OCI-LY7 (cell line): ENCODE measurements around the gene KYAT1. TPM values are rescaled to one million over a fixed set of nuclear protein-coding genes. Genes with fewer than 3 reads are reported as not detected.

Source experiments
- BruUV-seq: library from RNA; stranded (reverse); fragments of 400-500 nt; replicated peaks from 2 replicates; lab custom pipeline; 2021; lab: Mats Ljungman, UMichigan
- CTCF ChIA-PET: fragments of 300-600 bp; sonication (Branson Sonifier 250); formaldehyde crosslinking; loops from one replicate; lab custom pipeline; 2022; ENCODE audit warnings: antibody characterized with exemption; ENCODE audit not compliant: unreplicated experiment; lab: Charles Lee
- POLR2A ChIA-PET: fragments of 300-600 bp; sonication (Branson Sonifier 250); formaldehyde crosslinking; loops from one replicate; lab custom pipeline; 2022; ENCODE audit warnings: antibody characterized with exemption; lab: Charles Lee
- DNase-seq: peaks from one replicate; pipeline ENCODE4 v3.0.0-alpha.2; 2015; ENCODE audit warnings: low spot score
- H2AFZ ChIP-seq: fragments of 200-600 bp; sonication (generic), shearing (Covaris generic); 2 replicates; pipeline ENCODE4 v1.6.1; 2014; ENCODE audit warnings: mild to moderate bottlenecking, antibody characterized with exemption, low read length, moderate library complexity
- H3K27ac ChIP-seq: fragments of 200-600 bp; sonication (generic); 2 replicates; pipeline ENCODE4 v1.5.1; 2014; ENCODE audit warnings: mixed run types, low read depth, mild to moderate bottlenecking, moderate library complexity, low read length, inconsistent platforms; ENCODE audit not compliant: poor library complexity, severe bottlenecking
- H3K36me3 ChIP-seq: fragments of 200-600 bp; sonication (generic); 2 replicates; pipeline ENCODE4 v1.6.1; 2014; ENCODE audit warnings: mild to moderate bottlenecking, antibody characterized with exemption, low read length, moderate library complexity, mixed read lengths; ENCODE audit not compliant: insufficient read depth
- H3K4me1 ChIP-seq: fragments of 200-600 bp; sonication (generic); 2 replicates; pipeline ENCODE4 v1.5.1; 2014; ENCODE audit warnings: mild to moderate bottlenecking, low read length; ENCODE audit not compliant: insufficient read depth, poor library complexity, severe bottlenecking
- H3K4me2 ChIP-seq: fragments of 200-600 bp; sonication (generic); 2 replicates; pipeline ENCODE4 v1.6.1; 2014; ENCODE audit warnings: mild to moderate bottlenecking, low read length
- H3K4me3 ChIP-seq: fragments of 200-600 bp; sonication (generic); 2 replicates; pipeline ENCODE4 v1.5.1; 2014; ENCODE audit warnings: mild to moderate bottlenecking, low read depth, low read length; ENCODE audit not compliant: poor library complexity, severe bottlenecking
- H3K79me2 ChIP-seq: fragments of 200-600 bp; sonication (generic); 2 replicates; pipeline ENCODE4 v1.6.1; 2016; ENCODE audit warnings: low read depth, mild to moderate bottlenecking, low read length, moderate library complexity, mixed read lengths; ENCODE audit not compliant: insufficient read depth
- H3K9me2 ChIP-seq: fragments of 200-600 bp; sonication (generic); 2 replicates; pipeline ENCODE4 v1.6.1; 2016; ENCODE audit warnings: mild to moderate bottlenecking, low read length, mixed read lengths; ENCODE audit not compliant: insufficient read depth
- H3K9me3 ChIP-seq: fragments of 200-600 bp; sonication (generic); 2 replicates; pipeline ENCODE4 v1.6.1; 2014; ENCODE audit warnings: mild to moderate bottlenecking, mixed run types, low read length, mixed read lengths
- H4K20me1 ChIP-seq: fragments of 200-600 bp; sonication (generic); 2 replicates; pipeline ENCODE4 v1.6.1; 2014; ENCODE audit warnings: mild to moderate bottlenecking, antibody characterized with exemption, low read length, moderate library complexity, mixed read lengths; ENCODE audit not compliant: insufficient read depth
- CTCF ChIP-seq: fragments of 200-600 bp; sonication (generic); conservative IDR thresholded peaks from 2 replicates; pipeline ENCODE4 v1.5.1; 2014; ENCODE audit warnings: mild to moderate bottlenecking, antibody characterized with exemption, low read length, moderate library complexity, mixed read lengths
- EZH2phosphoT487 ChIP-seq: fragments of 200-600 bp; sonication (generic); IDR thresholded peaks from 2 replicates; pipeline ENCODE4 v1.6.1; 2018; ENCODE audit warnings: low read depth, borderline replicate concordance, mild to moderate bottlenecking, mixed run types, antibody characterized with exemption, low read length, moderate library complexity, mixed read lengths
- intact Hi-C: fragments of 100-400 bp; cut with micrococcal nuclease; formaldehyde crosslinking; loops from one replicate; pipeline ENCODE4 v1.10.0; 2022; ENCODE audit not compliant: unreplicated experiment
- total RNA-seq, 2 experiments: library from RNA; depleted of rRNA in 1 of 2; stranded (reverse); fragments of >200 nt in 1 of 2; shearing (Covaris generic) in 1 of 2; gene quantifications; 2 replicates each; pipeline ENCODE4 v1.2.3, GENCODE V29; 2014 to 2022

KYAT1 gene
- total RNA-seq, 2 experiments from 2014 or later = 28.3 to 44.7 TPM

DNA sequence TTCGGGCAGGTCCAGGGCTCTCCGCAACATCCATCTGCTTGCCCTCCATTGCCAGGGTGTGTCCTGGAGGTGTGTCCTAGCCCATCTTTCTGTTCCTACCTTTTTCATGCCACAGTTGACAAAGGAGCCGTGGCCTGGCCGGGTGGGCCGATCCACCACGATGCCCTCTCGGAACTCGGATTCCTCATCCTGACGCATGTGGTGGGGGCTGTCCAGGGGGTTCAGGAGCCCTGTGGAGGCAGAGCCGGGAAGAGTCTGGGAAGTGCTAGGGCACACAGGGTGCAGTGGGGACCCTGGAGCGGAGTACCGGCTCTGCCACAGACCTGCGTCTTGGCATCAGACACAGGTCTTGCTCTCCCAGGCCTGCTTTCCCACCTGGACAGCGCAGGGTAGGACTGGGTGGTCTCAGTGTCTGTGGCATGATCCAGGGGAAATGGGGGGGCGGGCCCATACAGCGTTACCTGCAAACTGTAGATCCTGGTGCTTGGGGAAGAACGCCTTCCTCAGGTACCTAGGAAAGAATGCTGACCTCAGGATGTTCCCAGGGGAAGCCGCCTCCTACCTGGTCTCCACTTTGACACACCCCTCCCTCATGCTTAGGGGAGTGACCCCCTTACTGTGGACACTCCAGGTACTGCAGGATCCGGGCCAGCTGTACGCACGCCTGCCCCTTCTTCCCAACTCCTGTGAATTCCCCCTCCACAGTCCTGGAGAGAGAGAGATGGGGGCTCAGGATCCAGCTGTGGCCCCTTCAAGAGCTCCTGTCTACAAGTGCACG, 55.6 kb downstream of the KYAT1 start:
- Histone ChIP-seq H3K9me2 (no peaks in the 10 kb centered on the region), H3K4me2 (no peak overlapping the region), H3K4me3 (no peak overlapping the region), H3K9me3 (no peaks in the 10 kb centered on the region), H3K27ac (no peak overlapping the region), H3K4me1 (peaks cover 15% of the 10 kb centered on the region), H2AFZ (no peak overlapping the region), H3K36me3 (peaks cover 69% of the 10 kb centered on the region), H3K79me2 (peaks cover 15% of the 10 kb centered on the region; the same call in 1 of the 2 replicates), H4K20me1 (no peaks in the 10 kb centered on the region)
- no peak for DNase-seq
- ChIA-PET POLR2A (interaction anchor here (0.6 to 1.4 kb wide), 3 partner anchors 8 to 139 kb away, joined by 3 to 6 read pairs (median 4); no protein-coding TSS in a partner anchor), CTCF (no interaction called here)
- BruUV-seq = no TSS peak
- intact Hi-C loops = no loop called here
- TF ChIP-seq CTCF (no peak), EZH2phosphoT487 (no peak)

DNA sequence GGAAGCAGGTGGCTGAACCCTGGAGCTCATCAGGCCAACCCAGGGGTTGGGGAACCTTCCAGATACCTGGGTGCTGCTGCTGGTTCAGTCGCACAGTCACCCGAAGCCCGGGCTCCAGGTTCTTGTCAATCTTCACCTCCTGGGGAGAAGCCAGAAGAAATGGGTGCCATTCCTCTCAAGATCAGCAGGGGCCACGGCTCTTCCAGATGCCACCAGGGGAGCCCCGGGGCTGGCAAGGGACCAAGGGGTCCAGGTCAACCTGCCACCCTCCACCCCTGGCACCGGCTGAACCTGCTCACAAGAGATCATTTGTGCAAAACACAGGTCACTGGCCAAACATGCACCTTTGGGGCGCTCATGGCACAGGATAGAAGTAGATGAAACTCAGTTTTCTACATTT, 56.8 kb downstream of the KYAT1 start:
- Histone ChIP-seq H2AFZ (no peak overlapping the region), H4K20me1 (no peaks in the 10 kb centered on the region), H3K36me3 (peaks cover 77% of the 10 kb centered on the region), H3K9me3 (no peaks in the 10 kb centered on the region), H3K27ac (no peak overlapping the region), H3K4me2 (no peak overlapping the region), H3K9me2 (no peaks in the 10 kb centered on the region), H3K79me2 (peaks cover 15% of the 10 kb centered on the region; the same call in 1 of the 2 replicates), H3K4me3 (no peak overlapping the region), H3K4me1 (peaks cover 17% of the 10 kb centered on the region)
- CTCF ChIA-PET = no interaction called here
- intact Hi-C loops = no loop called here
- no peak for DNase-seq
- no peak for TF ChIP-seq EZH2phosphoT487
- POLR2A ChIA-PET = no interaction called here
- no TSS peak for BruUV-seq

- peaks cover 80% of the 10 kb centered on the region for H3K36me3 ChIP-seq
- BruUV-seq = no TSS peak
- ChIA-PET CTCF (no interaction called here), POLR2A (no interaction called here)
- no peaks in the 10 kb centered on the region for H3K9me2 ChIP-seq
- TF ChIP-seq CTCF = no peak
- TF ChIP-seq EZH2phosphoT487 = no peak
- no peak overlapping the region for H2AFZ ChIP-seq
- H3K9me3 ChIP-seq = no peaks in the 10 kb centered on the region
- peaks cover 24% of the 10 kb centered on the region for H3K4me1 ChIP-seq
- 0 out of 2 replicates have a peak, but pooled peaks cover 4% of the 10 kb centered on the region for H4K20me1 ChIP-seq
- H3K4me3 ChIP-seq = no peak overlapping the region
- H3K4me2 ChIP-seq = no peak overlapping the region
- H3K79me2 ChIP-seq = peaks cover 17% of the 10 kb centered on the region; the same call in 1 of the 2 replicates
- no peak for DNase-seq
- no peak overlapping the region for H3K27ac ChIP-seq
- intact Hi-C loops = no loop called here
These were observed 57.8 kb downstream of the KYAT1 start for GRCh38 chr9:128823903-128824406.
